Fibroblast of lung (primary cell): ENCODE measurements around the gene HMG20A. TPM values are rescaled to one million over a fixed set of nuclear protein-coding genes. Genes with fewer than 3 reads are reported as not detected.

Experiments
- DNase-seq, 2 donors: peaks; one replicate each; pipeline versions ENCODE4 v3.0.0 to v3.0.0-alpha.2; 2010; ENCODE audit warnings: low read depth in 2 of 2
- H2AFZ ChIP-seq: 2 replicates; pipeline ENCODE4 v1.5.1; 2012; ENCODE audit warnings: low read length, control low read depth, inconsistent platforms
- H3K27ac ChIP-seq: 2 replicates; pipeline ENCODE4 v1.5.1; 2011; ENCODE audit warnings: low read length, control low read depth; ENCODE audit not compliant: insufficient read depth
- H3K27me3 ChIP-seq: 2 replicates; pipeline ENCODE4 v1.5.1; 2011; ENCODE audit warnings: mild to moderate bottlenecking, low read length; ENCODE audit not compliant: control insufficient read depth, insufficient read depth
- H3K36me3 ChIP-seq: 2 replicates; pipeline ENCODE4 v1.5.1; 2011; ENCODE audit warnings: low read length; ENCODE audit not compliant: control insufficient read depth, insufficient read depth
- H3K4me1 ChIP-seq: 2 replicates; pipeline ENCODE4 v1.5.1; 2011; ENCODE audit warnings: low read length; ENCODE audit not compliant: control insufficient read depth, insufficient read depth; ENCODE audit errors: extremely low read depth
- H3K4me2 ChIP-seq: 2 replicates; pipeline ENCODE4 v1.5.1; 2011; ENCODE audit warnings: low read length, control low read depth; ENCODE audit not compliant: insufficient read depth; ENCODE audit errors: extremely low read depth
- H3K4me3 ChIP-seq, 4 experiments: fragments of 200-600 bp in 1 of 4; sonication (generic) in 1 of 4; replicated peaks in 1 of 4; 2 replicates each; pipeline ENCODE4 v1.5.1; 2011 to 2016; ENCODE audit warnings: low read length in 4 of 4, low read depth in 3 of 4, mild to moderate bottlenecking in 3 of 4, control low read depth in 2 of 4, inconsistent platforms in 1 of 4, mixed read lengths in 1 of 4; ENCODE audit not compliant: insufficient read depth in 1 of 4; ENCODE audit errors: control extremely low read depth in 1 of 4
- H3K79me2 ChIP-seq: 2 replicates; pipeline ENCODE4 v1.5.1; 2012; ENCODE audit warnings: mild to moderate bottlenecking, low read length, inconsistent platforms; ENCODE audit not compliant: control insufficient read depth, insufficient read depth
- H3K9ac ChIP-seq: 2 replicates; pipeline ENCODE4 v1.5.1; 2011; ENCODE audit warnings: mild to moderate bottlenecking, low read length, control low read depth; ENCODE audit not compliant: insufficient read depth
- H3K9me3 ChIP-seq: 2 replicates; pipeline ENCODE4 v1.5.1; 2012; ENCODE audit warnings: low read depth, low read length; ENCODE audit not compliant: control insufficient read depth, insufficient read depth
- H4K20me1 ChIP-seq: 2 replicates; pipeline ENCODE4 v1.5.1; 2011; ENCODE audit warnings: low read length; ENCODE audit not compliant: control insufficient read depth, insufficient read depth; ENCODE audit errors: extremely low read depth
- CTCF ChIP-seq, 2 donors: IDR thresholded peaks in 1 of 2; conservative IDR thresholded peaks in 1 of 2; 1 replicate in 1 of 2; 2 replicates in 1 of 2; pipeline ENCODE4 v1.5.1; 2011 to 2012; ENCODE audit warnings: low read length in 2 of 2, control low read depth in 1 of 2, inconsistent platforms in 1 of 2, low read depth in 1 of 2, mild to moderate bottlenecking in 1 of 2
- EZH2 ChIP-seq: IDR thresholded peaks from 2 replicates; pipeline ENCODE4 v1.5.1; 2012; ENCODE audit warnings: low read length, control low read depth, mild to moderate bottlenecking; ENCODE audit errors: missing control alignments
- polyA plus RNA-seq, 2 donors: library from polyadenylated mRNA; depleted of rRNA in 1 of 2; stranded (reverse) in 1 of 2; unstranded in 1 of 2; fragments of >200 nt; gene quantifications; 2 replicates each; pipeline ENCODE4 v1.2.1, GENCODE V29; 2011 to 2012; ENCODE audit warnings: missing spikeins in 1 of 2
- total RNA-seq: library from RNA; depleted of rRNA; stranded (reverse); fragments of >200 nt; gene quantifications from 2 replicates; pipeline ENCODE4 v1.2.1, GENCODE V29; 2014

Gene HMG20A
- total and polyA plus RNA-seq, 2 donors (not counting 1 experiment from before 2014, with no cell fraction given), result 26.3 to 38.0 TPM

GRCh38 chr15:77528968-77529319 lies 108.3 kb downstream of the HMG20A start:
- no peak overlapping the region for H3K4me3 ChIP-seq
- H3K9ac ChIP-seq, result no peak overlapping the region
- H3K9me3 ChIP-seq, result no peaks in the 10 kb centered on the region
- H4K20me1 ChIP-seq, result no peaks in the 10 kb centered on the region
- no peak overlapping the region for H2AFZ ChIP-seq
- peaks cover 6% of the 10 kb centered on the region for H3K4me1 ChIP-seq
- H3K4me2 ChIP-seq, result no peak overlapping the region
- no peaks in the 10 kb centered on the region for H3K36me3 ChIP-seq
- TF ChIP-seq CTCF (conservative IDR thresholded peaks at IDR 0.05 in 1 of 2, IDR thresholded peaks at IDR 0.05 in 1 of 2; ENCODE audit: low read depth in 1 of 2, low read length in 2 of 2) (no peak), EZH2 (no peak)
- DNase-seq, result no peak
- no peak overlapping the region for H3K27ac ChIP-seq
- H3K27me3 ChIP-seq, result peaks cover 9% of the 10 kb centered on the region
- no peaks in the 10 kb centered on the region for H3K79me2 ChIP-seq

GRCh38 chr15:77529394-77530159 lies 108.9 kb downstream of the HMG20A start:
- DNase-seq, result no peak
- Histone ChIP-seq H3K4me2 (no peak overlapping the region), H4K20me1 (no peaks in the 10 kb centered on the region), H3K79me2 (no peaks in the 10 kb centered on the region), H3K9ac (no peak overlapping the region), H3K27ac (no peak overlapping the region), H3K9me3 (no peaks in the 10 kb centered on the region), H3K27me3 (peaks cover 12% of the 10 kb centered on the region), H3K4me3 (no peak overlapping the region), H3K36me3 (no peaks in the 10 kb centered on the region), H2AFZ (no peak overlapping the region), H3K4me1 (peaks cover 6% of the 10 kb centered on the region)
- no peak for TF ChIP-seq CTCF (conservative IDR thresholded peaks at IDR 0.05 in 1 of 2, IDR thresholded peaks at IDR 0.05 in 1 of 2; ENCODE audit: low read depth in 1 of 2, low read length in 2 of 2)
- no peak for TF ChIP-seq EZH2

GRCh38 chr15:77530576-77530975 lies 109.9 kb downstream of the HMG20A start:
- Histone ChIP-seq H3K27ac (no peak overlapping the region), H3K4me2 (no peak overlapping the region), H3K79me2 (no peaks in the 10 kb centered on the region), H3K9me3 (no peaks in the 10 kb centered on the region), H3K4me3 (no peak overlapping the region), H3K27me3 (peaks cover 12% of the 10 kb centered on the region), H4K20me1 (no peaks in the 10 kb centered on the region), H3K36me3 (no peaks in the 10 kb centered on the region), H3K9ac (no peak overlapping the region), H3K4me1 (peaks cover 6% of the 10 kb centered on the region), H2AFZ (no peak overlapping the region)
- DNase-seq, result no peak
- TF ChIP-seq CTCF (conservative IDR thresholded peaks at IDR 0.05 in 1 of 2, IDR thresholded peaks at IDR 0.05 in 1 of 2; ENCODE audit: low read depth in 1 of 2, low read length in 2 of 2) (no peak), EZH2 (no peak)
